NCI-H460 (cell line): ENCODE results near the gene FAAP100. TPM values are rescaled to one million over a fixed set of nuclear protein-coding genes. Genes with fewer than 3 reads are reported as not detected.
A peak's percentile ranks its signal among the peaks of the same experiment; 100 is the strongest.

Source experiments
- DNase-seq: peaks from one replicate; pipeline ENCODE4 v3.0.0-alpha.2; 2016; ENCODE audit warnings: low read depth; ENCODE audit errors: extremely low read depth
- total RNA-seq: library from RNA; depleted of rRNA; stranded (reverse); fragments of >200 nt; shearing (Covaris generic); gene quantifications from 2 replicates; pipeline ENCODE4 v1.2.3, GENCODE V29; 2014

The FAAP100 gene
- total RNA-seq, 1 experiment from 2014 or later: 15.4 TPM

DNA sequence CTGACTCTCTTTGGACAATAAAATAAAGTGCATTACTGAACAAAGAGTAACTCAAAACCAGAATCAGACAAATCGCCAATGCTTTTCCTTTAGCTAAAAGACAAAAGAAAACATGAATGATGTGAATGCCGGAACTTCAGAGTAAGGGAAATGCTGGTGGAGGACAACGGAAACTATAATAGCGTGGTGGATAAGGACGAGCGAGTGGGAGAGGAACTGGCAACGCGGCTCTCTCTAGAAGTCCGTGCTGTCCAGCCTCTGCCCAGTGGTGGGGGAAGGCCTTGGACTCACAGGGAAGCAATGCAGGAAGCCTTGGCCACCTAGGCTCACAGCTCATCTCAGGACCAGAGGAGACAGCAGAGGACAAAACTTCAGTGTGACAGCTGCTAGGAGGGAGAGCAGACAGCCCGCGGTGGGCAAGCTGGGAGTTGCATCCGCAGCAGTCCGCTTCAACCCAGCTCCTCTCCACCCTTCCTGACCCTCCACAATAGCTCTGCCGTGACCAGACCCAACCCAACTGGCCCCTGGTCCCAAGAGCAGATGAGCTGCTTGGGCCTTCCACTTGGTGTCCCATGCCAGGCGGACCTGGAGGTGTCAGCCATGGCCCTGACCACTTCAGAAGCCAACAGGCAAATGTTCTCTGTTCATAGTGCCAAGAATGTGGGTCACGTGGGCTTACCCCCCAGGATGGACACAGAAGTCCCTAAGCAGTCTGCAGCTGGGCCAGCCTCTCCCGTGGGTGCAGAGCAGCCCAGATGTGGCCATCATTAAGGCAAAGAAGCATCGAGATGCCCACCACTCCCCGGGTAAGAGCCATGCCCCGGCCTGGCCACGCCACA, 5.3 kb upstream of the FAAP100 start:
- no peak for DNase-seq

DNA sequence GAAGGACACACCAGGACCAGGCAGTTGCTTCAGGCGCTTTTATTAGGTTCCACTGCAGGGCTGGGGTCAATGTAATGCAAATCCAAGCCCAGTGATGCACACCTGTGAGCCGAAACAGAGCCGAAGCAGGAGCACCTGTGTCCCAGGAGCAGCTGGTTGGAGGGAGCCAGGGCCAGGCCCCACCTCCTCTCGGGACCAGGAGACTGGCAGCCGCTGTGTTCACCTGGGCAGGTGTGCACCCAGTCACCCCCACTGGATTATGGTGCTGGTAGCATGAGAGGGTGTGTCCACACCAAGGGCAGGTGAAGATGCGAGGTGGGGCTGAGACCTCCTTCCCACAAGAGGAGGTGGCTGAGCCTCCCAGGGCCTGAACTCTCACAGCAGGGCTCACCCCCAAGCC, 4.7 kb upstream of the FAAP100 start:
- DNase-seq: no peak

DNA sequence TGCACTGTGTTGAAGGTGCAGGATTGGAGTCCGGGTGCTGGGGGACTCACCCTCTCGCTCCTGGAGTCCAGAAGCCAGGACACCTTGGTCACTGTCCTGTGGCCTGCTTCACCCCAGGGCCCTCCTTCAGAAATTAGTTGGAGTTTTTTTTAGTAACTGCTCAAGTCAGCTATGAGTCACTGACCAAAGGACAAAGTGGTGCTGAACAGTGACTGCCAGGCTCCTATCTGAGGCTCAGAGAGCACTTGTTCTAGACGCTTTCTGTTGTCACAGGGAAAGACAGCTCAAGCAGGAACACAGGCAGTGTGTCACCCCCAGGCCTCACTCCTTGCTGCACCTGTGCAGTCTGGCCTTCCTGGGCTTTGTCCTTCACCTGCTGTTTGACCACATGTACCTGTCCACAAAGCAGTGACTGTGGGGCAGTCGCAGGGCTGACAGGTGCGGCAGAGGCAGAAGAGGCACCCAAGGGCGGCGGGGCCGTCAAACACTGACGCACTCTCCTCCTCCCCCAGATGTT, 4.1 kb upstream of the FAAP100 start:
- DNase-seq: no peak

DNA sequence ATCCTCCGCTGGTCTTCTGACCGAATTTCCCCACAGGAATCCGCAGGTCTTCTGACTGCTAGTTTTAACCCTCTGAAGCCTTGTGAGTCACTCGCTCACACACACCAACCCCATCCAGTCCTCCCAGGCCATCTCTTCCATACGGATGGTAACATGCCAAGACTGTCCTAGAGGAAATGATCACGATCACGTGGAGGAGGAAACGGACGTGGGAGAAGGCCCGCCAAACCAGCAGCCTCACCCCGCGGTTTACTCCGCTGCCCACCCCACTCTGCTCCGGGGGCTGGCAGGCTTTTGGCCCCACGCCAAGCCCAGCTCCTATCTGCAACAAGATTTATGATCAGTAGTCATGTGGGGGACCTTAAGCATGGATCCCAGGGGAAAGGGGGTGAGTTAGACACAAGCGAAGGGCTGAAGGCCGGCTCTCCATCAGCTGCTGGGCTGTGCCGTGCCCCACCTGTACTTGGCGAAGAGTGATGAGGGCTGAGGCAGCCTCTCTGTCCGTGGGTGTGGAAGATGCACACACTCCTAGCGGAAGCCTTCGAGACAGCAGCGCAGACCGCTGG, 1.5 kb upstream of the FAAP100 start:
- DNase-seq: peak; percentile 18

DNA sequence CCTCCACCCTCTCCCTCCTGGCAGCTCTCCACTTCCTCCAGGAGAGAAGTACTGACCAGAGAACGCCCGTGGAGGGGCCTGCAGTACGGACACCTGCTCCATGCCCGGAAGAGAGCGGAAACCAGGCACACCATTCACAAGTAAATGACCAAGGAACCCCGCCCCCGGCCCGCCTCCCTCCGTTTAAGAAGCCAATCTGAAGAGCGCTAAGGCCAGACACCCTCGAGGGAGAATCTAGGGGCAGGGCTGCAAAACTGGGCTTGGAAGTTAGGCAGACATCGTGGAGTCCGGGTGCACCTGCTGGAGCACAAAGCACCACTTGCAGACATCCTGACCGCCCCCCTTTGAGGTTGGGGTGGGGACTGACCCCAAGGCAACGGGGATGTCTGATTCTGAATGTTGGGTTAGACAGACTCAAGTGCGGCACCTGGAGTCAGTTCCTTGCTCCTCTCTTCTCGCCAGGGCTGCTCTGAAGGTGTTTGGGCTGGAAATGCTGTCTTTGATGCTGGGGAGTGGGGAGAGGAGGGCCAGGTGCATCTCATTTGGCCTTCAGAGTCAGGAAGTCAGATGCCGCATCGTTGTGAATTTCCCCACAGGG, 964 bp upstream of the FAAP100 start:
- peak; percentile 81 for DNase-seq

DNA sequence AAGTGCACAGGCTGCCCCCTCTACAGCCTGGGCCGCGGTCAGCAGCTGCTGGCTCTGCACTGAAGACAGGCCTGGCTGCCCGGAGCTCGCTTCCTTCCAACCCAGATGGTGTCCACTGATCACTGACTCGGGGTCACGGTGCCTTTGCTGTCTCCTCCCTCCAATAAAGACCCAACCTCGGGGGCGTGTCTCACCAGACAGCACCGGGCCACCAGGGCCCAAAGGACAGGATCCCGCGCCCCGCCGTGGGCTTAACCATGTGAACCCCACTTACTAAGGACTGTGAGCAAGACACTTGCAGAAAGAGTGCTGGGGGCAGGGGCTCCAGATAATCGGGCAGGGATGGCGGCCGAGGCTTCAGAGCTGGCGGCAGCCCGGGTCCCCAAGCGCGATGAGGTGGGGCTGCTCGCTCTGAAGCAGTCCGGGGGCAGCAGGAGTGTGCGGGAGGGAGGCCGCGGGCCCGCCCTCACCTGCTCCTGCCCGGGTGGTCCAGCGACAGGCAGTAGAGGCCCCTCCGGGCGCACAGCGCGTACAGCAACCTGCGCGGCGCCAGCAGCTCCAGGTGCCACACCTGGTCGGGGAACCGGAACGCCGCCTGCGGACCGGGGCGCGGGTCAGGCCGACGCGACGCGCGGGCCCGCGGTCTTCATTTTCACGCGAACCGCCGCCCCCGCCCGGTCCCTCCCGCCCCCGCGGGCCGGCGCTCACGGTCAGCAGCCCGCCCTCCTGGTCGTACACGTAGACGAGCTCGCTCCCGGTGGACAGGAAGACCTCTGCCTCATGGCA, 502 bp downstream of the FAAP100 start:
- no peak for DNase-seq

DNA sequence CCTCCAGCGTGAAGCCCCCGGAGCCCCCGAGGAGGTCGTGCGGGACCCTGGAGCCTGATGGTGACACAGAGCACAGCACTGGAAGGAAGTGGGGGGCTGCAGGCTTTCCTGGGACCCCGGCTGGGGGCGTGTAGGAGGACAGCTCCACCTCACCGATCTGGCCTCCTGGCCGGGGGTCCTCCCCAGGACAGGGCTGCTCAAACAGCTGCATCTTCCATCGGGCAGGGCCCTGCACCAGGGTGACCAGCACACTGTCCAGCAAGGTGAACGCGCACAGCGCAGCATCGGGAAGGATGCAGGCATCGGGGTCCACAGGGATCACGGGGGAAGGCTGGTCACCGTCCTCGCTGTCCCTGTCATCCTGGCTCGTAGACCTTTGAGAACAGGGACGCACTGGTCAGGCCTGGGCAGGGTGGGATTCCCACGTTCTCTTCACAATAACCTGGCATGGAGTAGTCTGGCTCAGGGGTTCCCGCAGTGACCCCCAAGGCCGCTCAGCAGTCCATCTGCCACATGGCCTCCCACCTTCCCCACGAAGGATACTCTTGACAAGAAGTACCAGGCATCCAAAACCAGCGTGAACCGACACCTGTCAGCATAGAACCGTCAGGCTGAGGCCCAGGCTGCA, 1.2 kb downstream of the FAAP100 start:
- no peak for DNase-seq

DNA sequence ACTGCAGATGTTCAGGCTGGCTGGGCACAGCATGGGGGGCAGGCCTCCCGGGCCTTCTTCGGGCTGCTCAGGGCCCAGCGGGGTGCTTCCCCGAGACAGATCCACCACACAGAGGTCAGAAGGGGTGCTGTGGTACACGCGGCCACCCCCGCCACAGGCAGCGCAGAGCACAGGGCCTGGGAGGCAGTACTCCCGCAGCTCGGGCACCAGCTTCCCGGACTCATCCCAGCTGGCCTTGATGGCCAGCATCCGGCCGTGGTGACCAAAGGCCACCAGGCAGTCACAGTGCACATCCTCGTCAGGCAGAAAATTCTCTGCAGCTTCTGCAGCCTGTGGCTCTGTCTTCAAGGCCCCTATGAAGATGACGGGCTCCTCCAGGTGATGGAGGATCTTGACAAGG, 1.9 kb downstream of the FAAP100 start:
- DNase-seq: no peak

DNA sequence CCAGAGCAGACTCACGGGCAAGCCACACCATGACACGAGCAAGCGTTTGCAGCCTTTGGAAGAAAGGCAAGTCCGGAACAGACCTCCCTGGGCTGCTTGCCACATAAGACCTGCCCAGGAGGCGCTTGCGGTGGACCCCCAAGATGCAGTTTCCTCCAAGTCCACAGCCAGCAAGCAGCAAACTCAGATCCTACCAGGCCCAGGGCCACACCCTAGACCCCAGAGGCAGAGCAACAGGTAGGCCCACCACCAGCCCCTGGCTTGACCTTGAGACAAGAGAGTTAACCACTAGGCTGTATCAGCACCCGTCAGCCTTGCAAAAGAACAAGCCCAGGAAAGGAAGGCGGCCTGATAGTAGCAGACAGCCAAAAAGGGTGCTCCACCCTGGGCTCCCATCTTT, 2.3 kb downstream of the FAAP100 start:
- DNase-seq: no peak

DNA sequence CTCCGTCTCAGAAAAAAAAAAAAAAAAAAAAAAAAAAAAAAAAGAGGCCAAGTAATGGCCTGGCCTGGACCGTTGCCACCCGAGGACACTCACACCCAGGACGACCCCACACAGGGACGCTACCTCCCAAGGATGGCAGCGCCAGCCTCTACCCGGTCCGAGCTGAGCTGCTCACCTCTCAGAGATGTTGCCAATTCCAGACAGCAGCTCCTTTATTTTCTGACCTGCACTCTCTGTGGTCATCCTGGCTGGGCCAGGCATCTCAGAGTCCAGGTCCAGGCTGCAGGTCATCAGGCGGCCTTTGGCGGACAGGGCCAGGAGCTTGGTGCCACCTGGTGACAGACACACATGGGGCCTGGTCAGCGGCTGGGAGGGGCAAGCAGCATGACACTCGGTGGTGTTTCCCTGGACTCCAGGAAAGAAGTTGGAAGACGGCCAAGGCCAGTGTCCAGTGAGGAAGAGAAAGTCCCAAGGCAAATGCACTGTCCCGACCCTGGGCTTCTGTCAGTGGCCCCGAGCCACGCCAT, 3.1 kb downstream of the FAAP100 start:
- no peak for DNase-seq

DNA sequence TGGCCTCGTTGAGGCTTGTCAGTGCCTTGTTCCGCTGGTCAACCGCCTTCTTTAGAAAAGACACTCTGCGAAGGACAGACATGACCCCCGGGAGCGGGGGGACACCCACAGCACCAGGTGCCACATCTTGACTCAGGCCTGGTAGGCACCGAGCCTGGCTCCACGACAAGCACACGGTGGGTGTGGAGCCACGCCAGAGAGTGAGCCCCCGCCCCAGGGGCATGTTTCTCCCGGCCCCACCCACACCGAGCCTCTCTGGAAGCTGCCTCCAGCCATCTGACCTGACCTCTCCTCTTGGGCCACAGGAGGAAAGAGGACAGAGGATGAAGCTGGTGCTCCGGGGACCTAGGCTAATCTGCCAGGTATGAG, 4.6 kb downstream of the FAAP100 start:
- DNase-seq: no peak

DNA sequence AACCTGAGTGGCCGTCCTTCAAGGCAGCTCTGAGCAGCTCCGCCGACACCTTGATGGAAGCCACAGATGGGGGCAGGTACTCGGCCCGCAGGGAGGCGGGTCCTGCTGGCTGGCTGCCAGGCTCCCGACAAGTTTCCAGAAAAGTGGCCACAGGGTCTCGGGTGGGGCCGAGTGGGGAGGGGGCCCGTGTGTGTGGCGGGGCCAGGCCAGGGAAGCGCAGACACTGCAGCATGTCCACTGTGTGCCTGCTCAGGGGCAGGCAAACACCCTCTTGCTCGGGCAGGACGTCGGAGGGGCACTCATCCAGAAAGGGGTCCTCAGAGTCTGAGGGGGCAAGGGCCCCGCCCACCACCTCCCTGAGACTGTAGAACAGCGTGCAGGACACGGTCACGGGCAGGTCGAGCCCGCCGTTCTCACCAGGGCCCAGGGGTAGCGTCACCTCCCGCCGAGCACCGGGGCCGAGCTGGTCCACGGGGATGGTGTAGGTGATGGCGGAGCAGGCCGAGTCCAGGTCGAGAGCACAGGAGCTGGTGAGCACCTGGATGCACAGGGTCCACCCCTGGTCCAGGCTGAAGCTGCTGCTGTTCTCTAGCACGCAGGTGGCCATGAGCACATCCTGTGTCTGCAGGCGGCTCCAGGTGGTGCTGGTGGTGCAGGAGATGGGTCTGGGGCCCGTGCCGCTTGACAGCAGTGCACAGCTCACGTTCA, 5.1 kb downstream of the FAAP100 start:
- no peak for DNase-seq

DNA sequence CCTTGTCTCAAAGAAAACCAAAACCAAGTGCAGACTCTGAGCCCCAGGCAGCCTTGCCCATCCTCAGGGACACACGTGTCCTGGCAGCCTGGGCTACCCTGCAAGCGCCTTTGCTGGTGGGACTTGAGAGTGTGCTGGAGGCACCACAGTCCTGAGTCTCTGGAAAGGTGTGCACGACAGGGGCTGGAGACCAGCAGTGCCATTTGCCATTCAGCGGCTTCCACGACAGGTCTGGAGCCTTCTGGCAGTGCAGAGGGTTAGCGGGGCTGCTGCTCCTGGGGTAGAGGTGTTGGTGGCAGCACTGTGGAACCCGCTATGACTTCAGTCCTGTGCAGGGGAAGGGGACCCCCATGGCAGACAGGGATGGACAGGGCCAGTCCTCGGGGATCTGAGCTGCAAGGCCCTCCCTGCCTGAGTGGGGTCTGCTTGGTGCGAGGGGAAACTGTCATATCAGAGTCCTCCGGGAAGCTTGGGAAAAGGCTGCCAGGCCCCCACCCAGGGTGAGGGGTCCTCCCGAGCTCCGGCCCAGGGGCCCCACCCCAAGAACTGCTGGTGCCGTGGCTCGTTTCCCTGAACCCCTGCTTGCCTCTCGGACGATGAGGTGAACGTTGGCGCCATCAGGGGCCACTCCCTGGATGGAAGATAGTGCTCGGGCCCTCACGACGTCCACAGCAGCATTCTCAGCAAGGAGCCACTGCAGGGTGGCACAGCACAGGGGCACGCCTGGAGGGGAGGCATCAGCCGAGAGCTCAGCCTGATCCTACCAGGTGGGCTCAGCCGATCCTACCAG, 6.8 kb downstream of the FAAP100 start:
- DNase-seq: no peak

DNA sequence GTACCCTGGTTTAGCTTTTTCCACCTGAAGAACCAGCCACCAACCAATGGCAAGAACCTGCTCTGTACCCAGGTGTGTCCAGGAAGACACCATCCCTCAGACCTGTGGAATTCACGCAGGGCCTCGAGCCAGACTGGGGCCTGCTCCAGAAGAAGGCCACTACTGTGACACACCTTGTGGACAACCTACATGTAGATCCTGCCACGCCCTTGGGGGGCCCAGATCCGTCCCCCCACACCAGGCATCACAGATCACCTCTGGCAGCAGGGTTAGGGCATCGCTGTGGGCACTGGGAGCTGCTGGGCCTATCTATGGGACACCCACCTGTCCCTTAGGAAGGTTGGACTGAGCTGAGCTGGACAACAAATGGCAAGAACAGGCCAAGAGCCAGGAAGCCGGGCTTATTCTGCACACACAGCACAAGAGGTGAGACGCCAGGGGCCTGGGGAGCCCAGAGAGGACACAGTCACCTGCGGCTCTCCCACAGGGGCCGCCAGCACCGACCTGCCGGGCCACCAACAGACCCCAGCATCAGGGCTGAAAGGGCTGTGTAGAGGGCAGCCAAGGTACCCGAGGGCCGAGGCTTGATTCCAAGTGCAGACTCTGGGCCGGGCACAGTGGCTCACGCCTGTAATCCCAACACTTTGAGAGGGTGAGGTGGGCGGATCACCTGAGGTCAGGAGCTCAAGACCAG, 7.7 kb downstream of the FAAP100 start:
- no peak for DNase-seq

DNA sequence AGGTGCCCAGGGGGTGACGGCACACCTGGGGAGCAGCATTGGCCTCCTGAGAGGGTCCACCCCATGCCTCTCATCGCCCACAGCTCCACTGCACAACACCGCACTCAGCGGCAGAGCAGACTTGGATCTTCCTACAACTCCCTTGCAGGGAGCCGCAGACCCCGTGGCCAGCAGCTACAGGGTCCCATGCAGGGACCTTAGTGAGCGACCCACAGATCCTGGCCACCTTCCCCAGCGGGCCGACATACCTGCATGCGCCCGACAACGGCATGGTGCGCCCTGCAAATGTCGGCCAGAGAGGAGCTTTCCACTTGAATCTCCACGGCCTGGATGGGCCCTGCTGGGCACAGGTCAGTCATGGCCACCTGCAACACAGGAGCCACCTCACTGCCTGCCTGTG, 8.4 kb downstream of the FAAP100 start:
- no peak for DNase-seq

DNA sequence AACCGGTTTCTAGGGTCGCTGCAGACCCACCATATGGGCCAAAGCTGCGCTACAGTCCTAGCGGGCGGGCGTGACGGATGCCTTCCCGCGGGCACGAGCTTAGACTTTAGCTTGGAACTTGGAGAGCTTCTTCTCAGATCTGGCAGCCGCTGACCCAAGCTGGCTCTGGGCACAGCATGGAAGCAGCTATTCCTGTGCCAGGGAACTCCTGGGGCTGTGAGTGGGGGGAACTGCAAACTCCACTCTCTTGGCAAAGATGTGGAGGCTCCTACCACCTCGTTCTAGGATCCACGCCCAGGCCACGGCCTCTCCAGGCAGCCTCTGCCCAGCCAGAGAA, 8.8 kb downstream of the FAAP100 start:
- DNase-seq: no peak

DNA sequence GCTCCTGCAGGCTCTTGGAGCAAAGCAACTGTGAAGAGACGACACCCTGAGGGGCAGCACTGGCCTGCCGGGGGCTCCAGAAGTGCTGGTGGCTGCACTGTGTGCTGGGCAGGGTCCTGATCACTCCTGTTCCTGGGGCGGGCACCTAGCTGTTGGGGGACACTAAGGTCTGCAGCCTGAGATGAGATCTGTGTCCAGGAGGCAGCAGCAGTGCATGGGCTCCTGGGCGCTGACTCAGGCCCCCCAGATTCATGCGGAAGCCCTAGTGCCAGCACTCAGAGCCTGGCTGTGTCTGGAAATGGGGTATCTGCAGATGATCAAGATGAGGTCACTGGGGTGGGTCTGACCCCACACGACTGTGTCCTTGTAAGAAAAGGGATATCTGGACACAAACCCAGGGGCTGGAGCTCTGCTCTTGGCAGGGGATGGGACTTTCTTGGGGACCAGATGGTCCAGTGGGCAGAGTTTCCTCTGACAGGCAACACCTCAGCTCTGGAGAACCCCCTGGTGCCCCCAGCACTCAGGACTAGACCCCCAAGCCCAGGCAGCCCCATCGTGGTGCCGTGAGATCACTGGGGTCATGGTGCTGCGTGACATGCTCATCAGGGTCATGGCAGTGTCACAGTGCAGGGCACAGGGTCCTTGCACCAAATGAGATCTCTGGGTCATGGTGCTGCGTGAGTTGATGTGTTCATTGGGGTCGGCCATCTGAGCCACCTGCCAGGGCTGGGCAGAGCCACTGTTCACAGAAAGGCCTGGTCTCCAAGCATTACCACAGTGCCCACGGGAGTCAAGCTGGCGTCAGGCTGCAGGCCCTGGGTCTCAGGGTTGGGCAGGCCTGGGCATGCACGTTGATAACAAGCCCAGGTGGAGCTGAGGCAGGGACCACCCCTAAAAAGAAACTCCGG, 9.5 kb downstream of the FAAP100 start:
- no peak for DNase-seq

DNA sequence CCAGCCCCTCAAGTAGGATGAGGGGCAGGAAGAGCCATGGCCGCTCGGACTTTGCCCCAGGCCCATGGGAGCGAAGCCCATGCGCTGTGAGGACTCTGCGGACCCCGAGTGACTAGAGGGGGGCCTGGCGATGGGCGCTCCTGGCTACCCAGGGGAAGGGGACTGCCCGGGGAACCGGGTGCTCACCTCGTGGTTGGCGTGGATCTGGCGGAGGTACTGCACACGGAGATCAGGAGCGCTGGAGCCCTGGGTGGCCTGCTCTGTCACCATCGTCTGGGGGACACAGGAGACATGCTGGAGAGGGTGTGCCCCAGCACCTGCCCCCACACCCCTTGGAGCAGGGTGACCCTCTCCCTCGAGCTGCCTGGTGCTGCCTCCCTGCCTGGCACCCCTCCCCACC, 11.0 kb downstream of the FAAP100 start:
- no peak for DNase-seq
